ENCODE results near the gene CAMKV.

CAMKV gene

GRCh38 chr3:49876567-49876966, 6.9 kb upstream of the CAMKV start:
- H3K9me3 ChIP-seq (ENCODE audit: insufficient read depth, low read length), result no peaks in the 10 kb centered on the region
- no peak for DNase-seq (ENCODE audit: low read depth, low spot score)
- H3K27me3 ChIP-seq (ENCODE audit: insufficient read depth, insufficient read length), result peaks cover 6% of the 10 kb centered on the region
- no peaks in the 10 kb centered on the region for H3K36me3 ChIP-seq (ENCODE audit: insufficient read depth, insufficient read length, low read length)
- peaks cover 25% of the 10 kb centered on the region for H3K4me1 ChIP-seq (ENCODE audit: insufficient read depth, insufficient read length)
- H3K4me3 ChIP-seq (ENCODE audit: insufficient read length, low read depth), result no peak overlapping the region
- no peak overlapping the region for H3K9ac ChIP-seq (ENCODE audit: insufficient read length, low read depth)
- TF ChIP-seq ZNF274 (IDR thresholded peaks at IDR 0.05; ENCODE audit: low read depth, low read length) (no peak), SUZ12 (IDR thresholded peaks at IDR 0.05; ENCODE audit: extremely low read depth, insufficient read depth, insufficient read length) (no peak), YY1 (IDR thresholded peaks at IDR 0.05; ENCODE audit: insufficient read depth, insufficient read length) (no peak)

DNA sequence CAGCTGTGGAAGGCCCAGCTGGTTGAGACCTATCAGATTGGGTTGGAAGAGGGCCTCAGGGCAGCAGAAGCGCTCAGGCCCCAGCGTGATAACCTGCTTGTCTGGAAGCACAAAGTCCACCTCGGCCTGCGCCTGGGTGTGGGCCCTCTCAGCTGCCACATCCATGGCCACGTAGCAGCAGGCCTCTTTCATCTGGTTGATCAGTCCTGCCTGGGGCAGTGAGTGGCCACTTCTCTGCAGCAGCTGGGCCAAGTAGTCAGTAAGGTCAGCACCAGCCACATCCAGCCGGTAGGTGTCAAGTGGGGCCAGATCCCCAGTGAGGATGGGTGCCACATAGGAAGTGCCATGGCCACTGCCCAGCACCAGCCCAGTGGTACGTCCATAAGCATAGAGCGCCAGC, 3.9 kb upstream of the CAMKV start:
- Histone ChIP-seq H3K27me3 (ENCODE audit: insufficient read depth, insufficient read length) (peaks cover 23% of the 10 kb centered on the region), H3K9ac (ENCODE audit: insufficient read length, low read depth) (no peak overlapping the region), H3K4me3 (ENCODE audit: insufficient read length, low read depth) (no peak overlapping the region), H3K4me1 (ENCODE audit: insufficient read depth, insufficient read length) (peaks cover 14% of the 10 kb centered on the region), H3K9me3 (ENCODE audit: insufficient read depth, low read length) (no peaks in the 10 kb centered on the region), H3K36me3 (ENCODE audit: insufficient read depth, insufficient read length, low read length) (no peaks in the 10 kb centered on the region)
- TF ChIP-seq ZNF274 (IDR thresholded peaks at IDR 0.05; ENCODE audit: low read depth, low read length) (no peak), SUZ12 (IDR thresholded peaks at IDR 0.05; ENCODE audit: extremely low read depth, insufficient read depth, insufficient read length) (no peak), YY1 (IDR thresholded peaks at IDR 0.05; ENCODE audit: insufficient read depth, insufficient read length) (no peak)
- no peak for DNase-seq (ENCODE audit: low read depth, low spot score)

- Histone ChIP-seq H3K4me3 (ENCODE audit: insufficient read length, low read depth) (no peak overlapping the region), H3K9me3 (ENCODE audit: insufficient read depth, low read length) (no peaks in the 10 kb centered on the region), H3K27me3 (ENCODE audit: insufficient read depth, insufficient read length) (peaks cover 23% of the 10 kb centered on the region), H3K9ac (ENCODE audit: insufficient read length, low read depth) (no peak overlapping the region), H3K4me1 (ENCODE audit: insufficient read depth, insufficient read length) (peaks cover 18% of the 10 kb centered on the region), H3K36me3 (ENCODE audit: insufficient read depth, insufficient read length, low read length) (no peaks in the 10 kb centered on the region)
- DNase-seq (ENCODE audit: low read depth, low spot score), result no peak
- TF ChIP-seq ZNF274 (IDR thresholded peaks at IDR 0.05; ENCODE audit: low read depth, low read length), result no peak
- TF ChIP-seq SUZ12 (IDR thresholded peaks at IDR 0.05; ENCODE audit: extremely low read depth, insufficient read depth, insufficient read length), result no peak
- TF ChIP-seq YY1 (IDR thresholded peaks at IDR 0.05; ENCODE audit: insufficient read depth, insufficient read length), result no peak
Measured at GRCh38 chr3:49872801-49873281, 3.1 kb upstream of the CAMKV start.

DNA sequence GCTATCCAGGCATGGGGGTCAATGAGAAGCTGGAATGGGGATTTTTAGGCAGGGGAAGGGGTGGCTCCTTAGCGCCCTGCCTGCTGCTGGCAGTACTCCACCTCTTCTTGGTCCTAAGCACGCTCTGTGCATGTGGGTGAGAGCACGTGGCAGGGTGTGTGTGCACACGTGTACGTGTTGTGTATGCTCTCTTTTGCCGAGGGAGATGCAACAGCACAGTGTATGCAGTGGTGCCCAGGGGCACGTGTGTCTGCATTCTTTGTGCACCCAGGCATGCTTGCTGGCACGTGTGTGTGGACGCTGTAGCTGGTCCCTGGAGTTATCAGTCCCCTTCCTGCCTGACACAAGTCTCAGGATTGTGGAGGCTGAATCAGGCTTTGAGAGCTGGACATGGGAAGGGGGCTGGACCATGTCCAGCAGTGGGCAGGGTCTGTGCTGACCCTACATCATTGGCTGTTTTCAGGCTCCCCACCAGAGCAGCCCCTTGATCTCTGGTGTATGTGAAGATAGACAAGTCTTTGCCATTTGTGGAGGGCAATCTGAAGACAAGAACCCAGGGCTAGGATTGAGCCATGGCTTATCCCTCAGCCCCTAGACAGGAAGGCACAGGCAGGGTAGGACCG, 1.9 kb upstream of the CAMKV start:
- H3K36me3 ChIP-seq (ENCODE audit: insufficient read depth, insufficient read length, low read length), result no peaks in the 10 kb centered on the region
- no peak for DNase-seq (ENCODE audit: low read depth, low spot score)

DNA sequence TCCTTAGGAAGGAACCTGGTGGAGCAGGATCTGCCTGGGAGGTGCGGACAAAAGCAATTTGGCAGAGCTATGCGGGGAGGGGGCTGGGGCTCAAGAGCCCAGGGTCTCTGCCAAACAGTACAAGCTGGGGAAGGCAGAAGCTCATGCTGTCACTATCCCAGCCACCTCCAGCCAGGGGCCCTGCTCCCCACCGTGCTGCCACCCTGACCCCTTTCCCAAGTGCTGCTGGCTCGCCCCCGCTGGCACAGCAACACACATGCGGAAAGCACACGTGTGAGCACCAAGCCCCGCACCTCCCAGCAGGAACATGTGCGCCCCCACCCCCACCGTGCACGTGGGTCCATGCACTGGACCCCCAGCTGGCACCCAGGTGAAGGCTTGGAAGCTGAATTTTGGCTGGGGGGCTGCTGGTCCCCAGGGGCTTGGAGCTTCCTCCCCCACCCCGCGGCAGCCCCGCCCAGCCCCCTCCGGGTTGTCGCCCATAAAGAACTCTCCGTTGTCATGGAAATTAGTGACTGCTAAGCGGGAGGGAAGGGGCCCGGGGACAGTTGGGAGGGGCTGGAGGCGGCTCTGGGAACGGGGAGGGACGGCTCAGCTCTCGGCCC, 742 bp downstream of the CAMKV start:
- DNase-seq (ENCODE audit: low read depth, low spot score), result no peak
- Histone ChIP-seq H3K9me3 (ENCODE audit: insufficient read depth, low read length) (no peaks in the 10 kb centered on the region), H3K36me3 (ENCODE audit: insufficient read depth, insufficient read length, low read length) (no peaks in the 10 kb centered on the region), H3K4me3 (ENCODE audit: insufficient read length, low read depth) (peak overlapping the region; percentile 61), H3K9ac (ENCODE audit: insufficient read length, low read depth) (peak overlapping the region; percentile 83), H3K4me1 (ENCODE audit: insufficient read depth, insufficient read length) (peaks cover 37% of the 10 kb centered on the region), H3K27me3 (ENCODE audit: insufficient read depth, insufficient read length) (peaks cover 23% of the 10 kb centered on the region)
- no peak for TF ChIP-seq SUZ12 (IDR thresholded peaks at IDR 0.05; ENCODE audit: extremely low read depth, insufficient read depth, insufficient read length)

More for the DNA sequence above, 1.9 kb upstream of the CAMKV start:
- Histone ChIP-seq H3K27me3 (ENCODE audit: insufficient read depth, insufficient read length) (peaks cover 23% of the 10 kb centered on the region), H3K4me1 (ENCODE audit: insufficient read depth, insufficient read length) (peaks cover 29% of the 10 kb centered on the region), H3K4me3 (ENCODE audit: insufficient read length, low read depth) (no peak overlapping the region), H3K9me3 (ENCODE audit: insufficient read depth, low read length) (no peaks in the 10 kb centered on the region), H3K9ac (ENCODE audit: insufficient read length, low read depth) (no peak overlapping the region)
- TF ChIP-seq YY1 (IDR thresholded peaks at IDR 0.05; ENCODE audit: insufficient read depth, insufficient read length) (no peak), ZNF274 (IDR thresholded peaks at IDR 0.05; ENCODE audit: low read depth, low read length) (no peak), SUZ12 (IDR thresholded peaks at IDR 0.05; ENCODE audit: extremely low read depth, insufficient read depth, insufficient read length) (no peak)

- Histone ChIP-seq H3K36me3 (ENCODE audit: insufficient read depth, insufficient read length, low read length) (no peaks in the 10 kb centered on the region), H3K9me3 (ENCODE audit: insufficient read depth, low read length) (no peaks in the 10 kb centered on the region), H3K9ac (ENCODE audit: insufficient read length, low read depth) (no peak overlapping the region), H3K27me3 (ENCODE audit: insufficient read depth, insufficient read length) (peaks cover 23% of the 10 kb centered on the region), H3K4me1 (ENCODE audit: insufficient read depth, insufficient read length) (peaks cover 37% of the 10 kb centered on the region), H3K4me3 (ENCODE audit: insufficient read length, low read depth) (no peak overlapping the region)
- DNase-seq (ENCODE audit: low read depth, low spot score), result peak; percentile 77
- TF ChIP-seq SUZ12 (IDR thresholded peaks at IDR 0.05; ENCODE audit: extremely low read depth, insufficient read depth, insufficient read length), result no peak
- TF ChIP-seq ZNF274 (IDR thresholded peaks at IDR 0.05; ENCODE audit: low read depth, low read length), result no peak
- TF ChIP-seq YY1 (IDR thresholded peaks at IDR 0.05; ENCODE audit: insufficient read depth, insufficient read length), result no peak
Measured at GRCh38 chr3:49867871-49868321, 1.8 kb downstream of the CAMKV start.

DNA sequence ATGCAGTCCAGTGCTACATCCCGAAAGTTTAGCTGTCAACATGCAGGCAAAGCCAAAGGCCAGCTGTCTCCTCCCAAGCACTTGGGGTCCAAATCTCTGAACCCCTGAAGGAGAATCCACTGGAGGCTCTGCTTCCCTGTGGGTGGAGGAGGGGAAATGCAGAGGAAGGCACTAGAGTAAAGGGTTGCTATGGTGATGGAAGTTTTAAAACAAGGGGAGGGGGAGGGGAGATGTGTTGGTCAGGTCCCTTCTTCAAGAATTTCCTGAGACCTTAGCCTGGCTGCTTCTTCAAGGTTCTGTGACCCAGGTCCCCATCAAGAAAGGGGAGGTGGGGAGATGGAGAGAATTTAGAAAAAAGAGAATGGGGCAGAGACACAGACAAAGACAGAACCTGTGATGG, 2.3 kb downstream of the CAMKV start:
- peaks cover 37% of the 10 kb centered on the region for H3K4me1 ChIP-seq (ENCODE audit: insufficient read depth, insufficient read length)
- TF ChIP-seq SUZ12 (IDR thresholded peaks at IDR 0.05; ENCODE audit: extremely low read depth, insufficient read depth, insufficient read length), result no peak
- TF ChIP-seq ZNF274 (IDR thresholded peaks at IDR 0.05; ENCODE audit: low read depth, low read length), result no peak
- no peak for TF ChIP-seq YY1 (IDR thresholded peaks at IDR 0.05; ENCODE audit: insufficient read depth, insufficient read length)
- no peak for DNase-seq (ENCODE audit: low read depth, low spot score)
- no peak overlapping the region for H3K9ac ChIP-seq (ENCODE audit: insufficient read length, low read depth)
- H3K36me3 ChIP-seq (ENCODE audit: insufficient read depth, insufficient read length, low read length), result no peaks in the 10 kb centered on the region
- no peaks in the 10 kb centered on the region for H3K9me3 ChIP-seq (ENCODE audit: insufficient read depth, low read length)
- H3K27me3 ChIP-seq (ENCODE audit: insufficient read depth, insufficient read length), result peaks cover 23% of the 10 kb centered on the region
- no peak overlapping the region for H3K4me3 ChIP-seq (ENCODE audit: insufficient read length, low read depth)

All from NT2/D1 (cell line).